HAP-1 (cell line): ENCODE data around the gene LRRC56.

Source experiments
- DNase-seq, 2 experiments: peaks; one replicate each; pipeline ENCODE4 v3.0.0-alpha.2; 2016 to 2020; ENCODE audit warnings: low spot score in 2 of 2
- H3K27me3 ChIP-seq: fragments of 250-450 bp; sonication (Bioruptor Pico); 2 replicates; pipeline ENCODE4 v1.5.1; 2020; ENCODE audit warnings: low read depth, mild to moderate bottlenecking, moderate library complexity
- H3K36me3 ChIP-seq: fragments of 250-450 bp; sonication (Bioruptor Pico); replicated peaks from 2 replicates; pipeline ENCODE4 v1.5.1; 2020; ENCODE audit warnings: mild to moderate bottlenecking
- H3K4me1 ChIP-seq: fragments of 250-450 bp; sonication (Bioruptor Pico); 2 replicates; pipeline ENCODE4 v1.5.1; 2020; ENCODE audit warnings: mild to moderate bottlenecking
- H3K4me3 ChIP-seq: fragments of 250-450 bp; sonication (Bioruptor Pico); 2 replicates; pipeline ENCODE4 v1.5.1; 2020; ENCODE audit warnings: mild to moderate bottlenecking, moderate library complexity
- H3K9me3 ChIP-seq: fragments of 250-450 bp; sonication (Bioruptor Pico); 2 replicates; pipeline ENCODE4 v1.5.1; 2020; ENCODE audit warnings: mild to moderate bottlenecking, moderate library complexity
- in situ Hi-C: fragments of 300-500 bp; cut with MboI; formaldehyde crosslinking; loops from 3 replicates; pipeline ENCODE4 v1.14.3; 2020; ENCODE audit warnings: low sequenced_read_pairs, inconsistent platforms, mixed read lengths

The LRRC56 gene

GRCh38 chr11:559020-559620 is 21.8 kb downstream of the LRRC56 start:
- Histone ChIP-seq H3K9me3 (no peaks in the 10 kb centered on the region), H3K4me1 (peaks cover 17% of the 10 kb centered on the region), H3K27me3 (no peaks in the 10 kb centered on the region), H3K4me3 (no peak overlapping the region), H3K36me3 (peaks cover 3% of the 10 kb centered on the region; the same call in 1 of the 2 replicates)
- in situ Hi-C loops, result loop anchor here (25.0 kb wide), 1 partner anchor 203 kb away; no protein-coding TSS in a partner anchor
- DNase-seq, result no peak

DNA sequence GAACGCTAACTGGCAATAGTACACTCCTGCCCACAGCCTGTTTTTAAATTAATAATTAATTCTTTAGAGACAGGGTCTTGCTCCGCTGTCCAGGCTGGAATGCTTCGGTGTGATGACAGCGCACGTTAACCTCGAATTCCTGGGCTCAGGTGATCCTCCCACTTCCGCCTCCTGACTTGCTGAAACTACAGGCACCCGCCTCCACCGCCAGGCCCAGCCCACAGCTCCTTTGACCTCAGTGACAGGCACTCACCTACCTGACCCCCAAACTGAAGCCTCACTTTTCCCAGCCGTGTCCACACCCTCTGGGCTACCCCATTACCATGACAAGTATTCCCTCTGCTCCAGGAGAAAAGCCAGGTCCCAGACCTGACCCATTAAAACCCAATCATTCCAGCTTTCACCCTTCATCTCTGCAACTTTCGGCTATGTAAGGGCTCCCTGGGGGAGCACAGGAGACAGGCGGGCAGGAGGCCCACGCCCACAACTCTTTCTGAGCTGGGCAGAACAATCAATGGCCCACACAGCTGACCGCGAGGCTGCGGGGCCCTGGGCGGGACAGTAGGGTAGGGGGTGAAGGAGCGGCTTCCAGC is 22.5 kb downstream of the LRRC56 start:
- H3K36me3 ChIP-seq, result peaks cover 3% of the 10 kb centered on the region; the same call in 1 of the 2 replicates
- in situ Hi-C loops, result loop anchor here (25.0 kb wide), 1 partner anchor 202 kb away; no protein-coding TSS in a partner anchor
- H3K9me3 ChIP-seq, result no peaks in the 10 kb centered on the region
- peak overlapping the region; percentile 46 for H3K4me3 ChIP-seq
- H3K4me1 ChIP-seq, result peaks cover 12% of the 10 kb centered on the region
- no peaks in the 10 kb centered on the region for H3K27me3 ChIP-seq
- no peak for DNase-seq

DNA sequence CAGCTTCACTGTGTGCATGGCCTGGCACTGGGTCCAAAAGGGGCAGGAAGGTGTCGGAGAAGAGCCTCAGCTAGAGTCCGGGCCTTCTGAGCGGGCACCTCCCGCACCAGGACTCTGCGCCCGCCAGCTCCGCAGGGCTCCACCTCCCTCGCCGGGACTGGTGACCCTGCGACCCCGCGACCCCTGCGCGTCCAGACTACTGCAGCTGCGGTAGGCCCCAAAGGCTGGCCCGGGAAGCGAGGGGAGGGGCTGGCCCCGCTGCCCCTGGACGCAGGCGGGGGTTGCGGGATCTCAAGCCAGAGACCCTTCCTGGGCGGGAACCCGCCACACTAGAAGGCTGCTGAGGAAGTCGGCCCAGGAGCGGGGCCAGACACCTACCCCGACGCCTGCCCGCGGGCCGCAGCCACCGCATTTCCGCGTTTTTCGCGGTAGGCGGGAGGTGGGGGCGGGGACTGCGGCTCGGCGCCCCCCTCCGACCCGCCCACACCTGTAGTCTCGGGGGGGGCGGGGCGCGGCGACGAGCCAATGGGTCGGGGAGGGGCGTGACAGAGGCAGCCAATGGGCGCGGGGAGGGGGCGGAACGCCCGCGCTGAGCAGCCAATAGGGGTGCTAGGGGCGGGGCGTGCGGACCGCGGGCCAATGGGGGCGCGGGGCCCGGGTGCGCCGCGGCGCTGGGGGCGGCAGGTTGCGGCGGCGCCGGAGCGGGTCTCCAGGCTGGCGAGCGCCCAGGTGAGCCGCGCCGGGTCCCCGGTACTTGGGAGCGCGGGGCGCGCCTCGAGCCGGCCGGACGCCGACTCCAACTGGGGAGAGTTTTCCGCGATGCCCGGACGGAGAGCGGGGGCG is 23.2 kb downstream of the LRRC56 start, which contains the start of the genes LMNTD2 and RASSF7:
Gene LMNTD2, minus strand, starts transcription at position 434 of the 843 bp plus-strand sequence. Its CDS starts 22 bp downstream, at position 412.
Gene RASSF7, plus strand, starts transcription at position 666 of the 843 bp plus-strand sequence. CDS start 799 bp downstream, outside the sequence.
- Histone ChIP-seq H3K4me3 (peak within 1 kb of the TSS; percentile 46), H3K4me1 (peaks cover 12% of the 10 kb centered on the region), H3K9me3 (no peaks in the 10 kb centered on the region), H3K36me3 (peaks cover 3% of the 10 kb centered on the region; the same call in 1 of the 2 replicates), H3K27me3 (no peaks in the 10 kb centered on the region)
- in situ Hi-C loops, result loop anchor here (25.0 kb wide), 1 partner anchor 202 kb away; no protein-coding TSS in a partner anchor
- DNase-seq, result peak; percentile 85 to 97

- H3K27me3 ChIP-seq, result no peaks in the 10 kb centered on the region
- DNase-seq, result peak in 1 of 2 experiments; percentile 53
- in situ Hi-C loops, result loop anchor here (25.0 kb wide), 1 partner anchor 201 kb away; no protein-coding TSS in a partner anchor
- H3K9me3 ChIP-seq, result no peaks in the 10 kb centered on the region
- peaks cover 12% of the 10 kb centered on the region for H3K4me1 ChIP-seq
- peaks cover 3% of the 10 kb centered on the region; the same call in 1 of the 2 replicates for H3K36me3 ChIP-seq
- H3K4me3 ChIP-seq, result peak overlapping the region; percentile 46
These were observed 24.0 kb downstream of the LRRC56 start for GRCh38 chr11:561148-562003.

DNA sequence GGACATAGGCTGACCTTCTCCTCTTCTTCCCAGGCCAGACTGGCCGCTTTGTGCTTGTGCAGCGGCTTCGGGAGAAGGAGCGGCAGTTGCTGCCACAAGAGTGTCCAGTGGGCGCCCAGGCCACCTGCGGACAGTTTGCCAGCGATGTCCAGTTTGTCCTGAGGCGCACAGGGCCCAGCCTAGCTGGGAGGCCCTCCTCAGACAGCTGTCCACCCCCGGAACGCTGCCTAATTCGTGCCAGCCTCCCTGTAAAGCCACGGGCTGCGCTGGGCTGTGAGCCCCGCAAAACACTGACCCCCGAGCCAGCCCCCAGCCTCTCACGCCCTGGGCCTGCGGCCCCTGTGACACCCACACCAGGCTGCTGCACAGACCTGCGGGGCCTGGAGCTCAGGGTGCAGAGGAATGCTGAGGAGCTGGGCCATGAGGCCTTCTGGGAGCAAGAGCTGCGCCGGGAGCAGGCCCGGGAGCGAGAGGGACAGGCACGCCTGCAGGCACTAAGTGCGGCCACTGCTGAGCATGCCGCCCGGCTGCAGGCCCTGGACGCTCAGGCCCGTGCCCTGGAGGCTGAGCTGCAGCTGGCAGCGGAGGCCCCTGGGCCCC is 24.8 kb downstream of the LRRC56 start:
- peaks cover 12% of the 10 kb centered on the region for H3K4me1 ChIP-seq
- H3K9me3 ChIP-seq, result no peaks in the 10 kb centered on the region
- in situ Hi-C loops, result loop anchor here (25.0 kb wide), 1 partner anchor 200 kb away; no protein-coding TSS in a partner anchor
- H3K36me3 ChIP-seq, result peaks cover 3% of the 10 kb centered on the region; the same call in 1 of the 2 replicates
- no peak for DNase-seq
- H3K27me3 ChIP-seq, result no peaks in the 10 kb centered on the region
- H3K4me3 ChIP-seq, result peak overlapping the region; percentile 46

GRCh38 chr11:563066-563811 is 25.9 kb downstream of the LRRC56 start:
- Histone ChIP-seq H3K27me3 (no peaks in the 10 kb centered on the region), H3K4me3 (no peak overlapping the region), H3K36me3 (peaks cover 3% of the 10 kb centered on the region; the same call in 1 of the 2 replicates), H3K4me1 (peaks cover 15% of the 10 kb centered on the region), H3K9me3 (no peaks in the 10 kb centered on the region)
- DNase-seq, result no peak
- in situ Hi-C loops, result loop anchor here (25.0 kb wide), 1 partner anchor 199 kb away; no protein-coding TSS in a partner anchor

- no peak overlapping the region for H3K4me3 ChIP-seq
- no peaks in the 10 kb centered on the region for H3K27me3 ChIP-seq
- no peak for DNase-seq
- no peaks in the 10 kb centered on the region for H3K9me3 ChIP-seq
- H3K36me3 ChIP-seq, result peaks cover 3% of the 10 kb centered on the region; the same call in 1 of the 2 replicates
- peaks cover 17% of the 10 kb centered on the region for H3K4me1 ChIP-seq
- in situ Hi-C loops, result loop anchor here (25.0 kb wide), 1 partner anchor 198 kb away; no protein-coding TSS in a partner anchor
These were observed 26.7 kb downstream of the LRRC56 start for GRCh38 chr11:563812-564578.

- H3K4me1 ChIP-seq, result peaks cover 14% of the 10 kb centered on the region
- no peaks in the 10 kb centered on the region for H3K9me3 ChIP-seq
- H3K4me3 ChIP-seq, result no peak overlapping the region
- H3K27me3 ChIP-seq, result no peaks in the 10 kb centered on the region
- H3K36me3 ChIP-seq, result peaks cover 3% of the 10 kb centered on the region; the same call in 1 of the 2 replicates
- DNase-seq, result no peak
- in situ Hi-C loops, result loop anchor here (25.0 kb wide), 1 partner anchor 196 kb away; no protein-coding TSS in a partner anchor
These were observed 28.7 kb downstream of the LRRC56 start for GRCh38 chr11:565921-566509.

DNA sequence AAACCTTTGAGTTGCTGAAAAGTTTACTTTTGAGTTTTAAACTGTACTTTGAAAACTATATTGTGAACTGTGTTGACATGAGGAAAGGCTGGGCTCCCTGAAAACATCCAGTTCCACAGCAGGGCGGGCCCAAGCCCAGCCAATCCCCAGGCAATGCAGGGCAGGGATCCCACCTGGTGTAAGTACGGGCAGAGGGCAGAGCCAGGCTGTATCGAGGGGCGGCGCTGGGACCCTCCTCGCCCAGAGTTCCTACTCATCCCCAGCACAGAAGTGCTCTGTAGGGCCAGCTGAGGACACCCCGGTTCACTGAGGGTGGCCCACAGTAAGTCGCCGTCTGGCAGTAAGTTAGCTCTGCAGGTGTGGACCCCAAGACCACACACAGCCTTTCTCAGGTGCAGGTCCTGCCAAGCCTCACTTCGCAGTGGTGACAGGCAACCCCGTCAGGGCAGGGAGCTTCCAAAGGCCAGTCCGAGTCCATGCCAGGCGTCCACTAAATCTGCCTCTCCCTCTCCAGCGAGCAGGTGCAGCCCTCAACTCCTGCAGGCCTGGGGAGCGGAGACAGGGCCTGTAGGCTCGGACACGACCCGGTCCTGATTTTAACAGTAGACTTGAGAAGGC is 29.8 kb downstream of the LRRC56 start:
- Histone ChIP-seq H3K27me3 (no peaks in the 10 kb centered on the region), H3K9me3 (no peaks in the 10 kb centered on the region), H3K4me3 (peak overlapping the region; percentile 39; the same call in 1 of the 2 replicates), H3K4me1 (peaks cover 10% of the 10 kb centered on the region), H3K36me3 (peaks cover 3% of the 10 kb centered on the region; the same call in 1 of the 2 replicates)
- in situ Hi-C loops, result loop anchor here (25.0 kb wide), 1 partner anchor 195 kb away; no protein-coding TSS in a partner anchor
- DNase-seq, result no peak

DNA sequence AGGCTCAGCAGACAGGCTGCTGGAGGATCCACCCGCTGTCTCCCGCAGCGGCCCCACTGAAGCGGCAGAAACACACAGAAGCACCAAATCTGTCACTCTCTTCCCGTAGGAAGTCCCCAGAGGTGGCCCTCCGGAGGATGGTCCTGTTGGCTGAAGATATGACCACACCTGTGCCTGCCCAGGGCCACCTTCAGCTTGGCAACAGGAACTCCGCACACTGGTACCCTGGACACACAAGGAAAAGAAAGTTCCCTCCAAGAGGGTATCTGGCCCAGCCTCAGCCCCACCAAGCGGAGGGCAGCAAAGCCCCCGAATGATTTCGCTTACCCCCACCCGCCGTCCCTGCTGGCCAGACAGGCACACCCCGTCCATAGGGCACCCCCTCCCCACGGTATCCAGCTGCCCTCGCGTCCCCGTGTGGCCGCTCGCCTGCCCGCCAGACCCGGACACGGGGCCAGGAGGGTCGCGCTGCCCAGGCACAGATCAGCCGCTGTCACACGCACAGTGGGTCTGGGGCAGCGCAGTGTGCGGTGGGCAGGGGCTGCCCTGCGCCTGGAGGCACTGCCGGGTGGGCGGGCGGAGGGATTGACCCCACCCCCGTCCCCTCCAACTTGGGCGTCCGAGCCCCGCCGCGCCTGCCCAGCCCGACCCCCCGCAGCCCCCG is 30.4 kb downstream of the LRRC56 start:
- no peak for DNase-seq
- Histone ChIP-seq H3K36me3 (peaks cover 3% of the 10 kb centered on the region; the same call in 1 of the 2 replicates), H3K9me3 (no peaks in the 10 kb centered on the region), H3K4me3 (peak overlapping the region; percentile 39), H3K27me3 (no peaks in the 10 kb centered on the region), H3K4me1 (peaks cover 10% of the 10 kb centered on the region)
- in situ Hi-C loops, result loop anchor here (25.0 kb wide), 1 partner anchor 195 kb away; no protein-coding TSS in a partner anchor
